Body of pancreas (tissue), 4 donors: Measurements from ENCODE around the gene MSX1.

Experiments
- POLR2A ChIP-seq, 3 donors: fragments of 450-650 bp; IDR thresholded peaks; one replicate each; pipeline ENCODE4 v1.6.1; 2016; ENCODE audit warnings: antibody characterized with exemption in 3 of 3, mild to moderate bottlenecking in 2 of 3
- TF ChIP-seq, protein P1 (sequence below), 7 experiments: fragments of 450-650 bp in 4 of 7; fragments of 200-600 bp in 3 of 7; sonication (generic) in 3 of 7; IDR thresholded peaks; one replicate each; pipeline ENCODE4 v1.5.1; 2016 to 2019; ENCODE audit warnings: antibody characterized with exemption in 7 of 7

DNA sequence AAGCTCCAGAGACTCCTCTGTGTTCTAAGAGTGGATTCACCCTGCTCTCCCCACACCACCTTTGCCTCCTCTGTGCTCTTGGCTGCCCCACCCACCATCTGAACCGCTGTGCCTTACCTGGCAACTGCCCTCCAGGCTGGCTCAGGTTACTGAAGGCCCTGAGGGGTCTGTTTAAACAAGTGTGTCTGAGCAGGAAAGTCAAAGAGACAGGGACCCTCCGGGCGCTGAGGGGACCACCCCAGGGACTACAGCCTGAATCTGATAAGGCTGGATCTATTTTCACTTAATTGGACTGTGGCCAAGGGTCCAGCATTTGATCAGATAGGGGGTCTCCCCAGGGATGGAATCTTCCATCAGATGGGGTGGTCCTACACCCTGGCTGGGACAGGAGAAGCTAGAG lies 10.4 kb upstream of the MSX1 start:
- TF ChIP-seq, protein P1, sequence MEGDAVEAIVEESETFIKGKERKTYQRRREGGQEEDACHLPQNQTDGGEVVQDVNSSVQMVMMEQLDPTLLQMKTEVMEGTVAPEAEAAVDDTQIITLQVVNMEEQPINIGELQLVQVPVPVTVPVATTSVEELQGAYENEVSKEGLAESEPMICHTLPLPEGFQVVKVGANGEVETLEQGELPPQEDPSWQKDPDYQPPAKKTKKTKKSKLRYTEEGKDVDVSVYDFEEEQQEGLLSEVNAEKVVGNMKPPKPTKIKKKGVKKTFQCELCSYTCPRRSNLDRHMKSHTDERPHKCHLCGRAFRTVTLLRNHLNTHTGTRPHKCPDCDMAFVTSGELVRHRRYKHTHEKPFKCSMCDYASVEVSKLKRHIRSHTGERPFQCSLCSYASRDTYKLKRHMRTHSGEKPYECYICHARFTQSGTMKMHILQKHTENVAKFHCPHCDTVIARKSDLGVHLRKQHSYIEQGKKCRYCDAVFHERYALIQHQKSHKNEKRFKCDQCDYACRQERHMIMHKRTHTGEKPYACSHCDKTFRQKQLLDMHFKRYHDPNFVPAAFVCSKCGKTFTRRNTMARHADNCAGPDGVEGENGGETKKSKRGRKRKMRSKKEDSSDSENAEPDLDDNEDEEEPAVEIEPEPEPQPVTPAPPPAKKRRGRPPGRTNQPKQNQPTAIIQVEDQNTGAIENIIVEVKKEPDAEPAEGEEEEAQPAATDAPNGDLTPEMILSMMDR (IDR thresholded peaks at IDR 0.05): no peak
- no peak for TF ChIP-seq POLR2A (IDR thresholded peaks at IDR 0.05)
